T-helper 2 cell (primary cell): ENCODE data around the gene PCDHB13.
"Not testable (repeated sequence)": the region's sequence is repeated elsewhere in the genome, so short reads cannot be mapped to it uniquely, and the experiment has no call there.

Experiments used
- DNase-seq, 5 experiments: peaks; one replicate each; pipeline versions ENCODE4 v3.0.0 to v3.0.0-alpha.2; 2012 to 2022
- total RNA-seq, 2 donors: gene quantifications; one replicate each; lab custom pipeline; 2026; lab: John Stamatoyannopoulos, UW

The PCDHB13 gene
- total RNA-seq = 0.13 to 0.31 reads per million in 2 donors

GRCh38 chr5:141213656-141214339 is at the start of gene PCDHB13:
TSS of gene PCDHB13 (plus strand) at chr5:141213919. CDS start at chr5:141214124, 205 bp downstream.
- DNase-seq = not testable (repeated sequence)

- DNase-seq = peak in 1 of 5 experiments; percentile 3
Measured at GRCh38 chr5:141172381-141173204, 41.1 kb upstream of the PCDHB13 start, which contains the start of gene PCDHB7. TSS of gene PCDHB7 (plus strand) at chr5:141172644. CDS start at chr5:141172836, 192 bp downstream.

DNA sequence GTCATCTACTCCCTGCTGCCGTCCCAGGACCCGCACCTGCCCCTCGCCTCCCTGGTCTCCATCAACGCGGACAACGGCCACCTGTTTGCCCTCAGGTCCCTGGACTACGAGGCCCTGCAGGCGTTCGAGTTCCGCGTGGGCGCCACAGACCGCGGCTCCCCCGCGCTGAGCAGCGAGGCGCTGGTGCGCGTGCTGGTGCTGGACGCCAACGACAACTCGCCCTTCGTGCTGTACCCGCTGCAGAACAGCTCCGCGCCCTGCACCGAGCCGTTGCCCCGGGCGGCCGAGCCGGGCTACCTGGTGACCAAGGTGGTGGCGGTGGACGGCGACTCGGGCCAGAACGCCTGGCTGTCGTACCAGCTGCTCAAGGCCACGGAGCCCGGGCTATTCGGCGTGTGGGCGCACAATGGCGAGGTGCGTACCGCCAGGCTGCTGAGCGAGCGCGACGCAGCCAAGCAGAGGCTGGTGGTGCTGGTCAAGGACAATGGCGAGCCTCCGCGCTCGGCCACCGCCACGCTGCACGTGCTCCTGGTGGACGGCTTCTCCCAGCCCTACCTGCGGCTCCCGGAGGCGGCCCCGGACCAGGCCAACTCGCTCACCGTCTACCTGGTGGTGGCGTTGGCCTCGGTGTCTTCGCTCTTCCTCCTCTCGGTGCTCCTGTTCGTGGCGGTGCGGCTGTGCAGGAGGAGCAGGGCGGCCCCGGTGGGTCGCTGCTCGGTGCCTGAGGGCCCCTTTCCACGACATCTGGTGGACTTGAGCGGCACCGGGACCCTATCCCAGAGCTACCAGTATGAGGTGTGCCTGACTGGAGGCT is 39.2 kb upstream of the PCDHB13 start:
- DNase-seq = not testable (repeated sequence)

DNA sequence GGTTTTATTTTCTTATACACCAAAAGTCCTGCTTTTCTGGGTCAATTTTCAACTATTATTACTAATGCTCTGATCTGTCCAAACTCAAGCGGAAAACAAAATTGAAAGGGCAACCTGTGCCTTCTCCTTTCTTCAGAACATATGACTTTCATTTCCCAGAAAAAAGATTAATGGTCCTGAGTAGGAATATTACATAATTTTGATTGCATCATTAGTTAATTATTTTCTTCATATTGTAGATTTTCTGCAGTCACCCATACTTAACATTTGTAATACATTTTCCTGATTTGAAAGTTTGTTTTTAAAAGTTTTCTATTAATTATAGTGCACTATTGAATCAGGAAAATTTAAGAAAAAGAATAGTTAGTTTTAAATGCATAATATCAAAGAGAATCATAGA is 37.8 kb upstream of the PCDHB13 start:
- no peak for DNase-seq

GRCh38 chr5:141177577-141178191 is 36.0 kb upstream of the PCDHB13 start, which contains the start of gene PCDHB8:
TSS of gene PCDHB8 (plus strand) at chr5:141177790. CDS start at chr5:141178035, 245 bp downstream.
- DNase-seq = not testable (repeated sequence)

GRCh38 chr5:141179371-141179770 is 34.3 kb upstream of the PCDHB13 start:
- DNase-seq = not testable (repeated sequence)

DNA sequence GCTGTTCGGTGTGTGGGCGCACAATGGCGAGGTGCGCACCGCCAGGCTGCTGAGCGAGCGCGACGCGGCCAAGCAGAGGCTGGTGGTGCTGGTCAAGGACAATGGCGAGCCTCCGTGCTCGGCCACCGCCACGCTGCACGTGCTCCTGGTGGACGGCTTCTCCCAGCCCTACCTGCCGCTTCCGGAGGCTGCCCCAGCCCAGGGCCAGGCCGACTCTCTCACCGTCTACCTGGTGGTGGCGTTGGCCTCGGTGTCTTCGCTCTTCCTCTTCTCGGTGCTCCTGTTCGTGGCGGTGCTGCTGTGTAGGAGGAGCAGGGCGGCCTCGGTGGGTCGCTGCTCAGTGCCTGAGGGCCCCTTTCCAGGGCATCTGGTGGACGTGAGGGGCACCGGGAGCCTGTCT is 33.8 kb upstream of the PCDHB13 start:
- DNase-seq = not testable (repeated sequence)

DNA sequence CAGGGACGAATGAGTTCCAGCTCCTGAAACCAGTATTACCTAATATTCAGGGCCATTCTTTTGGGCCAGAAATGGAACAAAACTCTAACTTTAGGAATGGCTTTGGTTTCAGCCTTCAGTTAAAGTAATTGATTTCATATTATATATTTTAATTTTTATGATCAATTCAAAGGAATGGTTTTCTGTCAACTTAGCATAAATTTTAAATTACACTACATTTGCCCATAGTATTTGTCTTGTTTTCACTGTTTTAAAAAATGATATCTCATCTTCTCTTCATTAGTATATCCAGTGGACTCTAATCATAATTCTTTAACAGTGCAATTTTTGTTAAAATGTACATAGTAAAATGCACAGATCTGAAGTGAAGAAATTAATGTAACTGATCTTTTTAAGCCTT is 33.4 kb upstream of the PCDHB13 start:
- no peak for DNase-seq

DNA sequence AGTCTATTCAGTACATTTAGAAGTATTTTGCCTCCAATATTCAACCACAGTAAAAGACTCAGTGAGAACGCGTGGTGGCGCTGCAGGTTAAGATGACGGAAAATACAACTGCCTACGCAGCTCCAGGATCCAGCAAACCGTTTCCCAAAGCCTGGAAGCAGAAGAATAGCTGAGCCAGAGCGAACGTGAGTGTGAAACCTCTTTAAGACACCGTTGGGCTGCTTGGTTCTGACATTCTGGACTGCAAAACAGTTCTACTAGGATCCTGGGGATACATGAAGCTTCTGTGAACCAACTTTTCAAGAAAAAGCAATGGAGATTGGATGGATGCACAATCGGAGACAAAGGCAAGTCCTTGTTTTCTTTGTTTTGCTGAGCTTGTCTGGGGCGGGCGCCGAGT is 31.5 kb upstream of the PCDHB13 start, which contains the start of gene PCDHB16:
Gene PCDHB16, plus strand, starts transcription at position 140 of the 400 bp plus-strand sequence. Its CDS starts 173 bp downstream, at position 313.
- DNase-seq = no peak

GRCh38 chr5:141184117-141184855 is 29.4 kb upstream of the PCDHB13 start:
- DNase-seq = not testable (repeated sequence)

GRCh38 chr5:141186897-141187512 is 26.7 kb upstream of the PCDHB13 start, which contains the start of gene PCDHB9:
TSS of gene PCDHB9 (plus strand) at chr5:141187161. CDS start at chr5:141187319, 158 bp downstream.
- peak in 3 of 5 experiments; percentile 10 to 26 (median 10) for DNase-seq

DNA sequence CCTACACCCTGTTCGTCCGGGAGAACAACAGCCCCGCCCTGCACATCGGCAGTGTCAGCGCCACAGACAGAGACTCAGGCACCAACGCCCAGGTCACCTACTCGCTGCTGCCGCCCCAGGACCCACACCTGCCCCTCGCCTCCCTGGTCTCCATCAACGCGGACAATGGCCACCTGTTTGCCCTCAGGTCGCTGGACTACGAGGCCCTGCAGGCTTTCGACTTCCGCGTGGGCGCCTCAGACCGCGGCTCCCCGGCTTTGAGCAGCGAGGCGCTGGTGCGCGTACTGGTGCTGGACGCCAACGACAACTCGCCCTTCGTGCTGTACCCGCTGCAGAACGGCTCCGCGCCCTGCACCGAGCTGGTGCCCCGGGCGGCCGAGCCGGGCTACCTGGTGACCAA is 25.0 kb upstream of the PCDHB13 start:
- not testable (repeated sequence) for DNase-seq

GRCh38 chr5:141189131-141189530 is 24.6 kb upstream of the PCDHB13 start:
- not testable (repeated sequence) for DNase-seq

DNA sequence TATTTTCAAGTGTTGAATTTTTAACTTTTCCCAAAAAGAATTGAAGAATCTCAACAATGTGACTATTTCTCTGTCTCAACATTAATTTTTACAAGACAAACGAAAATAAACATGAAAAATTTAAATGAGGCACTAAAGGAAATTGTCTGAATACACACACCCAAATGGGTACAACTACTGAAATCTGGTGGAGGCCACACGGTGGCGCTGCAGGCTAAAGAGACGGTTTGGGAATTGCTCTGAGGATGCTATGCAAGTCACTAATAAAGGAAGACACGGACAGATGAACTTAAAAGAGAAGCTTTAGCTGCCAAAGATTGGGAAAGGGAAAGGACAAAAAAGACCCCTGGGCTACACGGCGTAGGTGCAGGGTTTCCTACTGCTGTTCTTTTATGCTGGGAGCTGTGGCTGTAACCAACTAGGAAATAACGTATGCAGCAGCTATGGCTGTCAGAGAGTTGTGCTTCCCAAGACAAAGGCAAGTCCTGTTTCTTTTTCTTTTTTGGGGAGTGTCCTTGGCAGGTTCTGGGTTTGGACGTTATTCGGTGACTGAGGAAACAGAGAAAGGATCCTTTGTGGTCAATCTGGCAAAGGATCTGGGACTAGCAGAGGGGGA is 21.5 kb upstream of the PCDHB13 start, which contains the start of gene PCDHB10:
Gene PCDHB10, plus strand, starts transcription at position 244 of the 616 bp plus-strand sequence. Its CDS starts 200 bp downstream, at position 444.
- DNase-seq = peak in 1 of 5 experiments; percentile 5

DNA sequence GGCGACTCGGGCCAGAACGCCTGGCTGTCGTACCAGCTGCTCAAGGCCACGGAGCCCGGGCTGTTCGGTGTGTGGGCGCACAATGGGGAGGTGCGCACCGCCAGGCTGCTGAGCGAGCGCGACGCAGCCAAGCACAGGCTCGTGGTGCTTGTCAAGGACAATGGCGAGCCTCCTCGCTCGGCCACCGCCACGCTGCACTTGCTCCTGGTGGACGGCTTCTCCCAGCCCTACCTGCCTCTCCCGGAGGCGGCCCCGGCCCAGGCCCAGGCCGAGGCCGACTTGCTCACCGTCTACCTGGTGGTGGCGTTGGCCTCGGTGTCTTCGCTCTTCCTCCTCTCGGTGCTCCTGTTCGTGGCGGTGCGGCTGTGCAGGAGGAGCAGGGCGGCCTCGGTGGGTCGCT is 19.4 kb upstream of the PCDHB13 start:
- DNase-seq = not testable (repeated sequence)

DNA sequence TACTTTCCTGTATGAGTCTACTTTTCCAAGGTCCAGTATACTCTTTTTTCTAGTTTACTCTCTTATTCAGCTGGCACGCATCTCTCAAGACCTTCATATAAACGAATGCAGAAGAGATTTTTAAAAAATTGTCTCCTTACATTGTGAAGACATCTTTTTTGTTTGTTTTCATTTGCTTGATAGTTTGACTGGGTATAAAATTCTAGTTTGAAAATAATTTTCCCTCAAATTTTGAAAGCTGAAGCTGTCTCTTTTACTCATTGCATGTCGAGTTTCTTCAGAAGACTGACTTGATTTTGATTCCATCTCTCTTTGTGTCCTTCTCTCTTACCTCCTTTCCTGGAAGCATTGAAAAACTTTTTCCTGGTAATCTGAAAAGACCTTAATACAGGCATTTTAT is 17.4 kb upstream of the PCDHB13 start:
- DNase-seq = no peak

DNA sequence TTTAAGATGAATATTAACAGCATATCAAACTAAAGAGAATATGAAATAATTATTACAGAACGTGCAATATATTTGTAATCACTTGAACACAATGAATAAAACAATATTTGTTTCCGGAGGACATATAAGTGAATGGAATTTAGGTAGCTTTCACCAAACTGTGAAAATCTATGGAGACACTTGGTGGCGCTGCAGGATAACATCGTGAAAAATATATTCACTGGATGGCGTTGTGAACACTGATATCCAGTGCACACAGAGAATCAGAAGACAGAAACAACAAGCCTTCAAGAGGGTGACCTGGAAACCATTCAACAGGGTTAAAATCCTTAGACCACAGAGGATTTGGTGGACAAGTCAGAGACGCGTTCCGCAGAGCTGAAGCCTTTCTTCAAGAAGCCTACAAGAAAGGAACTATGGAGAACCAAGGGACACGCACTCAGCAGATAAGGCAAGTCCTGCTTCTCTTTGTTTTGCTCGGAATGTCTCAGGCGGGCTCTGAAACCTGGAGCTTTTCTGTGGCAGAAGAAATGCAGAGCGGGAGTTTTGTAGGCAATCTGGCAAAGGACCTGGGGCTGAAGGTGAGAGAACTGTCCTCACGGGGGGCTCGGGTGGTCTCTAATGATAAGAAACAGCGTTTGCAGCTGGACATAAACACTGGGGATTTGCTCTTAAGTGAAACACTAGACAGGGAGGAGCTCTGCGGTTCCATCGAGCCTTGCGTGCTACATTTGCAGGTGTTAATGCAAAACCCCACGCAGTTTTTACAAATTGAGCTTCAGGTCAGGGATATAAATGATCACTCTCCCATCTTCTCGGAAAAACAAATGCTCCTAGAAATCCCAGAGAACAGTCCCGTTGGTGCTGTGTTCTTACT is 14.1 kb upstream of the PCDHB13 start, which contains the start of gene PCDHB11:
Gene PCDHB11, plus strand, starts transcription at position 269 of the 877 bp plus-strand sequence. Its CDS starts 148 bp downstream, at position 417.
- no peak for DNase-seq

GRCh38 chr5:141201126-141201525 is 12.6 kb upstream of the PCDHB13 start:
- not testable (repeated sequence) for DNase-seq

- not testable (repeated sequence) for DNase-seq
Measured at GRCh38 chr5:141201646-141202045, 12.1 kb upstream of the PCDHB13 start.
